Neuronal stem cell (in vitro differentiated cells): Measurements from ENCODE around the gene PDK2. TPM values are rescaled to one million over a fixed set of nuclear protein-coding genes. Genes with fewer than 3 reads are reported as not detected.

Source experiments
- DNase-seq: peaks from one replicate; pipeline ENCODE4 v3.0.0-alpha.2; 2013; ENCODE audit warnings: low spot score
- H2AFZ ChIP-seq: one replicate; pipeline ENCODE4 v1.6.1; 2013; ENCODE audit warnings: mild to moderate bottlenecking, low read length, inconsistent platforms
- H2AK5ac ChIP-seq: 2 replicates; pipeline ENCODE4 v1.6.1; 2013; ENCODE audit warnings: low read depth, mild to moderate bottlenecking, inconsistent platforms, low read length, moderate library complexity, mixed read lengths
- H2BK120ac ChIP-seq: 2 replicates; pipeline ENCODE4 v1.6.1; 2013; ENCODE audit warnings: low read depth, mild to moderate bottlenecking, inconsistent platforms, low read length, moderate library complexity, mixed read lengths
- H2BK12ac ChIP-seq: one replicate; pipeline ENCODE4 v1.6.1; 2013; ENCODE audit warnings: low read length, inconsistent platforms
- H2BK15ac ChIP-seq: 2 replicates; pipeline ENCODE4 v1.6.1; 2013; ENCODE audit warnings: mild to moderate bottlenecking, low read length, inconsistent platforms, mixed read lengths
- H2BK5ac ChIP-seq: one replicate; pipeline ENCODE4 v1.6.1; 2013; ENCODE audit warnings: inconsistent platforms, mild to moderate bottlenecking, low read length, moderate library complexity
- H3K14ac ChIP-seq: one replicate; pipeline ENCODE4 v1.6.1; 2013; ENCODE audit warnings: low read length, inconsistent platforms
- H3K18ac ChIP-seq: 2 replicates; pipeline ENCODE4 v1.6.1; 2013; ENCODE audit warnings: low read length, inconsistent platforms
- H3K23ac ChIP-seq: 2 replicates; pipeline ENCODE4 v1.6.1; 2013; ENCODE audit warnings: low read depth, mild to moderate bottlenecking, mixed read lengths, low read length, inconsistent platforms; ENCODE audit not compliant: poor library complexity
- H3K27ac ChIP-seq: replicated peaks from 3 replicates; pipeline ENCODE4 v1.5.1; 2013; ENCODE audit warnings: low read length, inconsistent platforms
- H3K27me3 ChIP-seq, 3 experiments: 2 replicates each; pipeline ENCODE4 v1.6.1; 2013; ENCODE audit warnings: low read length in 3 of 3, mild to moderate bottlenecking in 2 of 3, inconsistent platforms in 1 of 3, low read depth in 1 of 3, mixed read lengths in 1 of 3, moderate library complexity in 1 of 3; ENCODE audit not compliant: control insufficient read depth in 3 of 3, insufficient read depth in 3 of 3
- H3K36me3 ChIP-seq, 2 donors: replicated peaks in 1 of 2; 2 replicates each; pipeline ENCODE4 v1.6.1; 2013; ENCODE audit warnings: low read length in 2 of 2; ENCODE audit not compliant: control insufficient read depth in 2 of 2, insufficient read depth in 2 of 2
- H3K4ac ChIP-seq: 2 replicates; pipeline ENCODE4 v1.6.1; 2013; ENCODE audit warnings: inconsistent platforms, mild to moderate bottlenecking, low read length, moderate library complexity
- H3K4me1 ChIP-seq, 2 donors: 1 replicate in 1 of 2; 2 replicates in 1 of 2; pipeline ENCODE4 v1.6.1; 2013; ENCODE audit warnings: low read length in 2 of 2, low read depth in 1 of 2; ENCODE audit not compliant: control insufficient read depth in 2 of 2, insufficient read depth in 1 of 2
- H3K4me2 ChIP-seq: one replicate; pipeline ENCODE4 v1.6.1; 2013; ENCODE audit warnings: mild to moderate bottlenecking, low read length, inconsistent platforms; ENCODE audit not compliant: insufficient read depth, poor library complexity, severe bottlenecking
- H3K4me3 ChIP-seq, 2 donors: 2 replicates each; pipeline ENCODE4 v1.5.1; 2013; ENCODE audit warnings: low read length in 2 of 2, mild to moderate bottlenecking in 2 of 2, inconsistent platforms in 1 of 2, moderate library complexity in 1 of 2
- H3K79me1 ChIP-seq: one replicate; pipeline ENCODE4 v1.6.1; 2013; ENCODE audit warnings: low read depth, mild to moderate bottlenecking, inconsistent platforms, low read length, moderate library complexity
- H3K9ac ChIP-seq: one replicate; pipeline ENCODE4 v1.6.1; 2013; ENCODE audit warnings: mild to moderate bottlenecking, low read depth, low read length, inconsistent platforms; ENCODE audit not compliant: poor library complexity
- H3K9me3 ChIP-seq, 2 donors: replicated peaks in 1 of 2; 2 replicates each; pipeline versions ENCODE3 to v1.6.1; 2013; ENCODE audit warnings: low read length in 2 of 2, mild to moderate bottlenecking in 2 of 2, inconsistent platforms in 1 of 2, low read depth in 1 of 2, mixed read lengths in 1 of 2, moderate library complexity in 1 of 2; ENCODE audit not compliant: control insufficient read depth in 2 of 2, insufficient read depth in 1 of 2
- H4K8ac ChIP-seq: one replicate; pipeline ENCODE4 v1.6.1; 2013; ENCODE audit warnings: low read depth, mild to moderate bottlenecking, inconsistent platforms, low read length, moderate library complexity
- H4K91ac ChIP-seq: one replicate; pipeline ENCODE4 v1.6.1; 2013; ENCODE audit warnings: low read length, low read depth, mild to moderate bottlenecking, inconsistent platforms; ENCODE audit not compliant: poor library complexity
- WGBS, 2 donors: extraction: QIAGEN DNeasy Blood & Tissue Kit; methylation state at CpG; one replicate each; pipeline ENCODE4 v1.1.7; 2013; ENCODE audit warnings: missing lambda C conversion rate in 2 of 2, mixed read lengths in 1 of 2; ENCODE audit not compliant: insufficient read length in 2 of 2, insufficient replicate concordance in 1 of 2; ENCODE audit errors: extremely low coverage in 2 of 2; 5-methylcytosine and 5-hydroxymethylcytosine counted together
- polyA plus RNA-seq, 2 experiments: library from polyadenylated mRNA; stranded (reverse); fragments of 200-250 nt; gene quantifications; one replicate each; pipeline ENCODE4 v1.2.3, GENCODE V29; 2013

The PDK2 gene
- polyA plus RNA-seq (2013, experiment 1 of 2), result 40.5 TPM
- 39.2 TPM for polyA plus RNA-seq (2013, experiment 2 of 2)

GRCh38 chr17:50094753-50095619, at the start of gene PDK2:
PDK2 (plus strand) TSS chr17:50095351; CDS start chr17:50095436, 85 bp downstream.
- Histone ChIP-seq H2AK5ac (peak within 1 kb of the TSS; percentile 91), H3K18ac (peak within 1 kb of the TSS; percentile 96), H3K79me1 (peaks cover 6% of the 10 kb centered on the region), H2AFZ (peak within 1 kb of the TSS; percentile 96), H2BK5ac (peak within 1 kb of the TSS; percentile 0), H2BK15ac (peak within 1 kb of the TSS; percentile 87), H3K9me3 (no peaks in the 10 kb centered on the region), H3K14ac (peak within 1 kb of the TSS; percentile 10), H3K4me2 (peak within 1 kb of the TSS; percentile 79), H2BK120ac (peak within 1 kb of the TSS; percentile 62), H3K9ac (peak within 1 kb of the TSS; percentile 98), H3K23ac (peak within 1 kb of the TSS; percentile 56), H2BK12ac (no peak within 1 kb of the TSS), H4K8ac (no peak within 1 kb of the TSS), H4K91ac (no peak within 1 kb of the TSS), H3K4ac (peak within 1 kb of the TSS; percentile 29), H3K4me1 (peaks cover 8 to 10% of the 10 kb centered on the region in 2 donors), H3K36me3 (peaks cover 0 to 5% of the 10 kb centered on the region in 2 donors), H3K4me3 (peak within 1 kb of the TSS; percentile 81 to 86), H3K27me3 (peaks cover 0 to 7% (median 0%) of the 10 kb centered on the region in 3 experiments), H3K27ac (no peak within 1 kb of the TSS)
- no CpG with 5 or more reads among the region's 68 CpGs for WGBS, 2 donors
- peak; percentile 95 for DNase-seq

GRCh38 chr17:50046179-50046578, 49.0 kb upstream of the PDK2 start:
- Histone ChIP-seq H3K36me3 (no peaks in the 10 kb centered on the region), H4K8ac (no peak overlapping the region), H3K14ac (no peak overlapping the region), H3K9me3 (no peaks in the 10 kb centered on the region), H3K23ac (no peak overlapping the region), H3K18ac (no peak overlapping the region), H3K4ac (no peak overlapping the region), H4K91ac (no peak overlapping the region), H3K27ac (no peak overlapping the region), H3K4me3 (no peak overlapping the region), H3K4me1 (peaks cover 7 to 15% of the 10 kb centered on the region in 2 donors), H3K9ac (no peak overlapping the region), H2AK5ac (no peak overlapping the region), H3K27me3 (no peaks in the 10 kb centered on the region), H2BK120ac (no peak overlapping the region), H3K4me2 (no peak overlapping the region), H2BK15ac (peak overlapping the region; percentile 41), H2BK12ac (no peak overlapping the region), H3K79me1 (no peaks in the 10 kb centered on the region), H2AFZ (no peak overlapping the region), H2BK5ac (no peak overlapping the region)
- WGBS, 2 donors, result no CpG with 5 or more reads among the region's 2 CpGs
- DNase-seq, result no peak

- no peaks in the 10 kb centered on the region for H3K9me3 ChIP-seq
- no peak overlapping the region for H4K8ac ChIP-seq
- H3K4me3 ChIP-seq, result no peak overlapping the region
- H2BK12ac ChIP-seq, result peak overlapping the region; percentile 33
- H2BK15ac ChIP-seq, result peak overlapping the region; percentile 41
- peak overlapping the region; percentile 56 for H2AK5ac ChIP-seq
- H3K9ac ChIP-seq, result no peak overlapping the region
- H4K91ac ChIP-seq, result peak overlapping the region; percentile 76
- H3K23ac ChIP-seq, result no peak overlapping the region
- no peak overlapping the region for H3K14ac ChIP-seq
- no peak overlapping the region for H3K4me2 ChIP-seq
- H2AFZ ChIP-seq, result no peak overlapping the region
- no peaks in the 10 kb centered on the region for H3K27me3 ChIP-seq
- peak overlapping the region; percentile 11 for H3K18ac ChIP-seq
- H3K4me1 ChIP-seq, result peaks cover 9 to 19% of the 10 kb centered on the region in 2 donors
- H2BK5ac ChIP-seq, result no peak overlapping the region
- no peaks in the 10 kb centered on the region for H3K36me3 ChIP-seq
- peak overlapping the region; percentile 16 for H2BK120ac ChIP-seq
- no peak for DNase-seq
- no peak overlapping the region for H3K4ac ChIP-seq
- no peak overlapping the region for H3K27ac ChIP-seq
- WGBS, 2 donors, result no CpG with 5 or more reads among the region's 6 CpGs
- no peaks in the 10 kb centered on the region for H3K79me1 ChIP-seq
These were observed 48.5 kb upstream of the PDK2 start for GRCh38 chr17:50046667-50047066.

GRCh38 chr17:50047083-50047482, 48.1 kb upstream of the PDK2 start:
- H3K27me3 ChIP-seq, result no peaks in the 10 kb centered on the region
- H2BK12ac ChIP-seq, result no peak overlapping the region
- WGBS, 2 donors, result no CpG with 5 or more reads among the region's 6 CpGs
- H3K23ac ChIP-seq, result no peak overlapping the region
- no peak overlapping the region for H3K4ac ChIP-seq
- no peak overlapping the region for H3K9ac ChIP-seq
- H3K36me3 ChIP-seq, result no peaks in the 10 kb centered on the region
- no peak overlapping the region for H4K91ac ChIP-seq
- no peak overlapping the region for H3K14ac ChIP-seq
- H3K4me2 ChIP-seq, result no peak overlapping the region
- no peak for DNase-seq
- H2AFZ ChIP-seq, result peak overlapping the region; percentile 85
- H2AK5ac ChIP-seq, result peak overlapping the region; percentile 56
- no peaks in the 10 kb centered on the region for H3K79me1 ChIP-seq
- H3K18ac ChIP-seq, result no peak overlapping the region
- H3K9me3 ChIP-seq, result no peaks in the 10 kb centered on the region
- no peak overlapping the region for H2BK120ac ChIP-seq
- H4K8ac ChIP-seq, result no peak overlapping the region
- H3K4me1 ChIP-seq, result peaks cover 9 to 22% of the 10 kb centered on the region in 2 donors
- no peak overlapping the region for H2BK15ac ChIP-seq
- H2BK5ac ChIP-seq, result no peak overlapping the region
- H3K4me3 ChIP-seq, result no peak overlapping the region
- no peak overlapping the region for H3K27ac ChIP-seq
